GM19324 (cell line): Measurements from ENCODE around the gene AEBP1.

Experiments used
- ATAC-seq: cut with Tn5 transposase; IDR thresholded peaks from one replicate; pipeline ENCODE4 v1.9.1; 2021; ENCODE audit warnings: mild to moderate bottlenecking, moderate library complexity; ENCODE audit not compliant: unreplicated experiment, low FRiP score

Gene AEBP1

DNA sequence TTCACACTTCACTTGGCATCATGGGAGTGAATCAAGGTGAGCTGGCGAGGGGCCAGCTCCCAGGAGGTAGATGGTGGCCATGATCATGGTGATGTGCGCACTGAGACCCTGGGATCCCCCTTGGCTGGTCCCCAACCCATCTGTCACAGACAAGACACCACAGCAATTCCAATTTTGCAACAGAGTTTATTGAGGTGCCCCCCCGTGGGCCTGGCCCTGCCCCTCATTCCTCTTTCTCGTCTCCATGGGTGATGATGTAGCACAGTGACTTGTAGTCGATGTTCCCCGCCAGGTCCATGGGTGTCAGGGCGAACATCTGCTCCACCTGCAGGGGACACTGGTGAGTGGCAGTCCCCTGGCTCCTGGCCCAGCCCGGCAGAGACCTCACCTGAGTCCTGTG is 34.6 kb downstream of the AEBP1 start:
- ATAC-seq = no peak

DNA sequence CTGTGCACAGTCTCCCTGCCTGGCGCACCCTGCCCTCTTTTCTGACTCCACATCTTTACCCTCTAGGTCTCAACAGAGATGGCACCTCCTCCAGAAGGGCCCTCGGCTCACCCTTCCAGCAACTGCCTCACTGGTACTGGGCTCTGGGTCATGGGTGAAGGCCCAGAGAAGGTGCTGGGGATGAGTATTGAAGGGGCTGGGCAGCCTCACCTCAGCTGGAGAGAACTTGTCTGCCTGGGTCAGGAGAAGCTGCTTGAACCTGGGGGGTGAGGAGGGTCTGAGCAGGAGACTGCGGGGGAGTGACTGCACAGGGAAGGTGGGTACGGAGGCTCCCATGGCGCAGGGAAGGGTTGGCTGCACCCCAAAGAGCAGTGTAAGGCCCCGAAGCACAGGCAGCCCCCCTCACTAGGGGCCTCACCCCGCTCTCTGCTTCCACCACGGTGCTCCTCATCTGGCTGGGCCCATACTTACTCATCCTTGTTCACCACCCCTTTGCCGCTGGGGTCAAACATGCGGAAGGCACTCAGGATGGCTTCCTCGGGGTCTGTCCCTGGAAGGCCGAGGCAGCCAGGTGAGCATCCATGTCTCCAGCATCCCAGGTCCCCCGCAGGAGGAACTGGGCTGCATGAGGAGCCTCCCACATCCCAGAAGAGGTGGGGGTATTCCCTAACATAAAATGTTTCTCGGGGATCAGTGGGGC is 35.3 kb downstream of the AEBP1 start:
- no peak for ATAC-seq

DNA sequence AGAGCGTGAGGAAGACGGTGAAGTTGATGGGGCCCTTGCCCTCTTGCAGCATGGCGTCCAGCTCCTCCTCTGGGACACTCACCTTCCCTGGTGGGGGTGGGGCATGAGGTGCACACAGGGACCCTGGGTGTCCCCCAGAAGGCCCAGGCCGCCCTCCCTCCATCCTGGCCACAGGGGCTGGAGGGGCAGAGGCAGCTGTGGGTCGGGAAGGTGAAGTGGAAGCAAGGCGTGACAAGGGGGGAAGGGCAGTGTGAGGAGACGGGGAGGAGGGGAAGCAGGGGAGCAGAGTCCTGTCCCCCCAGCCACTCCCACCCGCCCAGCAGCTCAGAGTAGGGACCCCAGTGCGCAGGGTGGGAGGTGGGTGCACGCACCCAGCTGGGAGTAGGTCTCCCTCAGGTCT is 36.2 kb downstream of the AEBP1 start:
- ATAC-seq = no peak

DNA sequence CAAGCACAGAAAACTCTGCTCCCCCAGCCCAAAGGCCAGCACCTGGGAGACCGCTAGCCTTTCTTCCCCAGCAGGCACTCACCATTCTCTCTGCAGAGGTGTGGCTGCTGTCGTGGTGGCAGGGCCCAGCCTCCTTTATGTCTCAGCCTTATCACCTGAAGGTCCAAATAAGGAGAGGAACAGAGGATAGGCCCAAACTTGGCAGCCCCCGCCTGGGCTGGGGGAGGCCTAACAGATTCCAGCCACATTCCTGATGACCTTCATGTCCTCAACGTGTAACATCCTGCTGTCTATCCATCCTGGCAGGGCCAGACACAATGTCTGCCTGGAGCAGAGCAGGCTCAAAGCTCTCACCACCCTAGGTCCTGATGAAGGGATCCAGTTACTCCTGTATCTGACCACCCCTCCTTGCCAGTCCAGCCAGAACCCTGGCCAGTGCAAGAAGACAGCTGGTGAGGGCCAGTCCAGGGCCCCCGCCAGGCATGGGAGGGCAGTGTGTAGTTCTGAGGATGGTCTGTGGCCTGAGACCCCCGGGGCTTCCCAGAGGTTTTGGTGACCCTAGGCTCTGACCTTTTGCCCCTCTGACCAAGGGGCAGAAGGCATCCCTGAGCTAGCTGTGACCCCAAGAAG is 37.2 kb downstream of the AEBP1 start, which contains the start of gene MYL7:
Gene MYL7 (minus strand): TSS at position 112 of the 630 bp plus-strand sequence. CDS start 27 bp downstream, at position 85.
- ATAC-seq = no peak

DNA sequence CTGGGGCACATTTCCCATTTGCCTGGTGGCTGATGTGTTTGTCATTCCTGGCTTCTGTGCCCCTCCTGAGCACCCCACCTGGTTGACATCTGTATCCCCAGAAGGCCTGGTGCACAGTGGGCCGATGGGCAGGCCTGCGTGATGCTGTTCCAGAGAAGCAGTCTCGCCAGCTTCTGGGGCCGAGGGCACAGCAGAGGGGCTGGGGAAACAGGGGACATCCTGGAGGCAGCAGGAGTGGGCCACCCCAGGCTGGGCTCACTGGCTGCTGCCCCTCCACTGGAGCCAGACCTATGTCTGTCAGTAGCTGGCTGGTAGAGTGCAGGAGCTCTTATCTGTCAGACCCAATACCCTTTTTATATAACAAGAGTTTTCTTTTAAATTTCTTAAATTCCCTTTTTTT is 37.9 kb downstream of the AEBP1 start:
- ATAC-seq = no peak

DNA sequence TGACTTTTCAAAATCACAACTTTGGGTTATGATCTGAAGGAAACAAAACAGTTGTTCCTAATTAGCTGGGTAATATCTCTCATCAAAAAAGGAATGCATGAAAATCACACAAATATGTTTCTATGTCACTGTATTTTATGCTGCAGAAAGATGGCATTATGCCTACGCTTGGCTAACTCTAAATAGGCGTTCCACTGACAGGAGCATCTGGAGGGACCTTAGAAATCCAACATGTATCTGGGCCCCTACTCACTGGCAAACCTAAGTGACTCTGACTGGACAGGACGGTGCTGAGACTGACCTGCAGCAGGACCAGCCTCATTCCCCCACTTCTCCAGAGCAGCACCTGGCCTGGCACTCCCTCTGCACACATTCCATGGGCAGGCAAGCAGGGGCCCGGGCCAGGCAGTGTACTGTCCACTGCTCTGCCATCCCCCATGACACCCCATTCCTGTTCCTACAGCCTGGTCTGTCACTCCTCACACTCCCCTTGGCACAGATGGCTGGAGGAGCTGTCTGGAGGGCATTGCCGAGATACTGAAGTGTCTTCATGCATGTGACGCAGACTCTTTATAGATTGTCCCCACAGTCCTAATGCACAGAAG is 39.6 kb downstream of the AEBP1 start:
- no peak for ATAC-seq

DNA sequence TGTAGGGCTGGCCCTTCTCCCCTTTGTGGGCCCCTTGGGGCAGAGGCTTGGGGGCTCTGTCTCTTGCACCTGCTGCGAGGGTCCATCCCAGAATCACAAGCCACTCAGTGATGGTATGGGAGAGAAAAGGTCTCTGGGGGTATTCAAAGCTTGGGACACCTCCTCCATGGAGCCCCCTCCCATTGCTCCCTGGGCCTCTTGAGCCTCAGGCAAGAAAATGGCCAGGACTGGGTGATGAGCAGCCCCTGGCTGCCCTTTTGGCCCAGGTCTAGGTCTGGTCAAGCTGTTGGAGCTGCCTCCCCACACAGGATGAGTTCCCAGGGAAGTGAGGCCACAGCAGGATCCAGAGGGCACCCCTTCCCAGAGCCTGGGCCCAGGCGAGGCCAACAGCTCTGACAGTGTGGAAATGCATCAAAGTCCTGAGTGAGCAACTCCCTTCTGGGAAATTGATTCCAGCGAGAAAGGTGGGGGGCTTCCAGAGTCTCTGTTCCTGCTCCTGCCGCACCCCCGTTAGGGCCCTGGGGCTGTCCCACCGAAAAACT is 40.4 kb downstream of the AEBP1 start:
- ATAC-seq = no peak

DNA sequence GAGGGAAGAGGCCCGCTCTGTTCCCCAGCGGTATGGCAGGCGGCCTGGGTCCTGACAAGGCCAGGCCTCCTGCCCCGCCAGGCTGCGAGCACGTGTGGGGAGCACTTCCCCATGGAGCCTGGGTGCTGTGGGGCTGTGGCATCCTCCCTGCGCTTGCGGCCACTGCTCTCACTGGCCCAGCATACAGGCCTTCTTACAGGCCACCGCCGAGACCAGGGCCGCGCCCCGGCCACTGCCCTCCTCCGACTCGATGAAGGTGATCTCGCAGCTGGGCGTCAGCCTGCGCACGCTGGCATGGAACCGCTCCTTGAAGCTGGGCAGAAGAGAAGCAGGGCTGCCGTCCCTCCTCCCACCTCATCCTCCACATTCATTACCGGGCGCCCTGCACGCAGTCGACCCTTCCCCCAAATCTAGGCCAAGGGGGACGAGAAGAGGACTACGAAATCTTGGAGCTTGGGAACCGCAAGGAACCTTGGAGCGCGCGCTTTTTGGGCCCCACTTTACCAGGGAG is 40.9 kb downstream of the AEBP1 start:
- no peak for ATAC-seq

DNA sequence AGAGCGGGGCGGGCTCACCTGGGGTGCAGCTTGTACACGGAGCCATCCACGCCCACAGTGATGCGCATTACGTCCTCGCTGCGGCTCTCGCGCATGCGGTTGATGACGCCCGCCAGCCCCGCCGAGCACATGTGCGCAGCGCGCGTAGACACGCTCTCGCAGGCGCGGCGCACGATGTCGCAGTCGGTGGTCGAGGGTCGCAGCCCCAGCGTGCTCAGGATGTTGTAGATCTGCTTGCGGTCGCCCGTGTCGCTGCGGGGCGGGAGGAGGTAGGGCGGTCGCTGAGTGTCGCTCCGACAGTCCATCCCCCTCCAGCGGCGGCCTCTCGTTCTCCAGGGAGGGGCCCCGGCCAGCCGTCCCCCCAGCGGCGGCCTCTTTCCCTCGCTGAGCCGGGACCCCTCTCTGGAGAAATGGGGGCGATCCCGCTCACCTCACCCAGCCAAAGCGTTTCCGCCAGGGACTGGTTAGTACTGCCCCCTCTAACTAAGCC is 41.4 kb downstream of the AEBP1 start:
- ATAC-seq = no peak

DNA sequence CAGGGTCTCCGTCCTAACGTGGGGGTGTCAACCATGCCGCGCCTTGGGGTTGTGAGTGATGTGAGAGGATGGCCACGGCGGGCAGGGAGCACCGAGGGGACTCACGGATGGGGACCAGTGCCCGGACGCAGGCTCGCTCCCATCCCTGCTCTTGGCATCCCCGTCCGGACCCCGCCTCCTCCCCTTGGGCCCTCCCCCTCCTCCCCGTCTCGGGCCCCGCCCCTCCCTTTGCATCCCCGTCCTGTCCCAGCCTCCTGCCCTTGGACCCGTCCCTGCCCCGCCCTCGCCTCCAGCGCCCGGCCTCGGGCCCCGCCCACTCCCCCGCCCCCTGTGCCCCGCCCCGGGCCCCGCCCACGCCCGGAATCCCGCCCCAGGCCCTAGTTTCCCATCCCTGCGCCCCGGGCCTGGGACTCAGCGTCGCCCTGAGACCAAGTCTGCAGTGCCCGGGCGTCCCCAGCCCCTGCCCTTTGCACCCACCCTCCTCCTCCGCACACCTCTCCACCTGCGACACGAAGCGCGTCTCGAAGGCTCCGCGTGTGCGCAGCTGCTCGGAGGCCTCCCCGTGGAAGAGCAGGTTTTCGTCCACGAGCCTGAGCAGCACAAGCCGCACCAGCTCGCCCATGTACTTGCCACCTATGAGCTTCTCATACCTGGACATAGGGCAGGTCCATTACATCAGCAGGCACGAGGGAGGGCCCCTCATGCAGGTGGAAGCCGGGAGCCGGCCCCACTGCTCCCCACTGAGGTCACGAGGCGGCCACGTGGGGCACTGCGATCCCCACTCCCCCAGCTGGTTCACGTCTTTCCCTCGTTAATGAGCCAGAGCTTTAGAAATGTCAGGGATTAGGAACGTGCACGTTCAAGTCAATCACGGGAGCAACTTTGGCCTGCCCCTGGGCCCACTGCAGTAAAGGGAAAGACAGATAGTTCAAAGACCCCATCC is 42.1 kb downstream of the AEBP1 start:
- ATAC-seq = no peak

DNA sequence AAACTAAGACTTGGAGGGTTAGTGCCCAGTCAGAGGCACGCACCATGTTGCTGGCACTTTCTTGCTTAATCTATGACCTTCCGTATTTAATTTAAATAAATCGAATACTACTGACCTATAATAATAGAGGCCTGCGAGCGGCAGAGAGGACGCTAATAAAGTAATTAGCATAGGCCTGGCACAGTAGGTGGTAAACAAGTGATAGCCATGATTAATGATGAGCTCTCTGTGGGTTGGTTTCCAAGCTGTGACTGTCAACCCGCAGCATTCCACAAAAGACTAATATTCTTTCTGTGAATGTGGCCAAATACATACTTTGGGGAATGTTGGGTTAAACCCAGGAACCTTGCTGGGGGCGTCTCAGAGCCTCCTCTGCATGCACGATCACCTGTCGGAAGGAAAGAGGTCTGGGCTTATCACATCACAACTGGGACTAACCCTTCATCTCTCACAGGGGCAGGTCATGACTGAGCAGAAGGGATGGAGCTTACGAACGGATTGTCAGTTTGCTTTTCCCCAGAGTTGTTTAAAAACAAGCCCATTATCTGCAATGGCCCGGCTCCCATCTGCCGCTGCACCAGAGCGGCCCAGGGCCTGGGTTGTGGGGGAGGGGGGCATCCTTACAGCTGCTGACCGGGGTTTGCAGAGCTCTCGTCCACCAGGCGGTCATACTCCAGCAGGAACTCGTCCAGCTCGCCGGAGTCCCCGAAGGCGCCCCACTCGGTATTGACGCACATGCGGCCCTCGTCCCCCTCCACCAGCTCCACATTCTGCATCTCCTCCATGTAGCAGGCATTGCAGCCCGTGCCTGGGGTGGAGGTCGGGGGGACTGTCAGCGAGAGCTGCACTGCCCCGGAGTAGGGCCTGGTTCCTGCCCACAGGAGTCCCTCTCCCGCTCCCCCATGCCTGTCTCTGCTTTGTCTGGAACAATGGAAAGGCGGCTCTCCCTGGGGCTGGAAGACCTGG is 43.2 kb downstream of the AEBP1 start:
- ATAC-seq = no peak

DNA sequence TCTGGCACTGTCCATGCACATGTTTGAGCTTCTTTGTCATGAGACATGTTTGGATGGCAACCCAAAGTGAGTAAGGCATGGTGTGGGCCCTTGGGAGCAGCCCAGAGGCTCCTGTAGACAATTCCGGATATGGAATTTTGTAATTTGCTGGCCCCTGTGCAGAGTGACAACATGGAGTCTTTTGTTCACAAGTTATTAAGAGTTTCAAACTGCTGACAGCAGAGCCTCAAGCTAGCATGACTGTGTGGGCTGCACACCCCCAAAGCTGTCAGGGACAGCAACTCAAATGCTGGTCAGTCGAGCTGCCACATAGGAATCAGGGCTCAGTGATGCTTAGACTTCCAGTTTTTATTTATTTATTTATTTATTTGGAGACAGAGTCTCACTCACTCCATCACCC is 44.0 kb downstream of the AEBP1 start:
- no peak for ATAC-seq

DNA sequence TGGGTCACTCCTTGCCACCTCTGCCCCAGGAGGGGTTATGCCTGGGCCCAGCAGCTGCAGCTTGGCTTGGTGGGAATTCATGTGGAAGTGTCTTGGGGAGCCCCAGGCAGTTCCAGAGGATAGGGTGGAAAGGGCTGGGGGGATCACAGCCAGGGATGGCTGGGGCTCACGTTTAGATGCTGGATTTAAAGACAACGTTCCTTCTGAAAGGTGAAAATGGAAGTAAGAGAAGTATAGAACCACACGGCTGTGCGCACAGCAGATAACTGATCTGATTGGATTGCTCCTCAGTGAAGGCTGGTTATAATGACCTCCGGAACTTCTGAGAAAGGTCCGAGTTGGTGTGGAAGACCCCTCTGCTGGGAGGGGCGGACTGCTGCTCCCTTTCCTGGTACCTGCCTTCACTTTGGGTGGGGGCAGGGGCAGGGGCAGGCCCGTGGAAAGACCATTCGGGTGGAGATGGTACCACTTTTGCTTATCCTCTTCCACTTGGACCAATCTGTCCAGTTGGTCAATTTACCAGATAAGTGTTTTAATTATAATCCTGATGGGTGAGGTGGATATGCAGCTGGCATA is 44.9 kb downstream of the AEBP1 start:
- ATAC-seq = no peak

DNA sequence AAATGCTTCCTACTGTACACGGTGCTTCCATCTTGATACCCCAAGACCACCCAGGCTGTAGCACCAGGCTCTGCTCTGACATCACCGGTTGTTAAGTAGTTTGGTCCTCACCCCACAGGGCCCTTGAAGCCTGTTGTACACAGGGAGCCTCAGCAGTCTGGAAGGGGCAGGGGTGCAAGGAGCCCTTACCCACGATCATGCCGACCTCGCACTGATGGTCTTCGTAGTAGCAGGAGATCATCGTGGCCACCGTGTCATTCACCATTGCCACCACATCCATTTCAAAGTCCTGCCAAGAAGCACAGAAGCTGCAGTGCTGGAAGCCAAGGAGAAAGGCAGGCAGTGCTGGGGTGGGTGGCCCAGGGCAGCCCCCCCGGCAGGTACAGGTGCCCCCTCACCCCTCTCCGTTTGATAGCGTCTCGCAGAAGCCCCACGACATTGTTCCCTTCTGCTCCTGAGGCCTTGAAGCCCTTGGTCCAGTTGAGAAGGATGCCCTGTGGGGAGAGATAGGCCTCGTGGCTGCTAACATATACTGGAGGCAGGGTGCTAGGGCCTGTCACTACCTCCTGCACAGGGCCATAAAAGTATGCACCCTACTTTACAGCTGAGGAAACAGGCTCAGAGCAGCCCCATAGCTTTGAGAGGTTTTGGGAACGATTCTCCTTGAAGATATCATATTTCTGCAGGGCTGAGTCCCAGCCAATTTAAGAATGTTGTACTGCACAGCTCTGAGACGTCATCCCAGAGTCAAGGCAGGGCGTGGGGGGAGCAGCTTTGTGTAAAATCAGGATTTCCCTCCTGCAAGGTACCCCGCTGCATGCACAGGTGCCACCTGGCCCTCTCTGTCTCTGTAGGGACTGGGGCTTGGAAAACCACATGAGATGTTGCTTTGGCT is 45.7 kb downstream of the AEBP1 start:
- ATAC-seq = no peak

DNA sequence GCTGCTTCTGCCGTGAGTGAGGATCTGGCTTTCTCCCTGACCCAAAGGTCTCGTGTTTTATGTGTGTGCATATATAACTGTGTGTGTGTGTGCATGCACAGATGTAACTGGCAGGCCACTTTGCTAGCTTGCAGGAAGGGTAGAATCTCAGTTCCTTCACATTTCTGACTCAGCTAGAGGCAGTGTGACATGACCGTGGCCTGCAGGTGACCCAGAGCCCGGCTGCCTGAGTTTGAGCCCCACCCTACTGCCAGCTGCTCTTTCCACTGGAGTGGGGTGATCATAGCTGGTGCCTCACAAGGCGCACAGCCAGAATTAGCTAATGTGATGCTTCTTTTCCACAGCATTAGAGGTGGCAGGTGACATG is 46.3 kb downstream of the AEBP1 start:
- no peak for ATAC-seq

DNA sequence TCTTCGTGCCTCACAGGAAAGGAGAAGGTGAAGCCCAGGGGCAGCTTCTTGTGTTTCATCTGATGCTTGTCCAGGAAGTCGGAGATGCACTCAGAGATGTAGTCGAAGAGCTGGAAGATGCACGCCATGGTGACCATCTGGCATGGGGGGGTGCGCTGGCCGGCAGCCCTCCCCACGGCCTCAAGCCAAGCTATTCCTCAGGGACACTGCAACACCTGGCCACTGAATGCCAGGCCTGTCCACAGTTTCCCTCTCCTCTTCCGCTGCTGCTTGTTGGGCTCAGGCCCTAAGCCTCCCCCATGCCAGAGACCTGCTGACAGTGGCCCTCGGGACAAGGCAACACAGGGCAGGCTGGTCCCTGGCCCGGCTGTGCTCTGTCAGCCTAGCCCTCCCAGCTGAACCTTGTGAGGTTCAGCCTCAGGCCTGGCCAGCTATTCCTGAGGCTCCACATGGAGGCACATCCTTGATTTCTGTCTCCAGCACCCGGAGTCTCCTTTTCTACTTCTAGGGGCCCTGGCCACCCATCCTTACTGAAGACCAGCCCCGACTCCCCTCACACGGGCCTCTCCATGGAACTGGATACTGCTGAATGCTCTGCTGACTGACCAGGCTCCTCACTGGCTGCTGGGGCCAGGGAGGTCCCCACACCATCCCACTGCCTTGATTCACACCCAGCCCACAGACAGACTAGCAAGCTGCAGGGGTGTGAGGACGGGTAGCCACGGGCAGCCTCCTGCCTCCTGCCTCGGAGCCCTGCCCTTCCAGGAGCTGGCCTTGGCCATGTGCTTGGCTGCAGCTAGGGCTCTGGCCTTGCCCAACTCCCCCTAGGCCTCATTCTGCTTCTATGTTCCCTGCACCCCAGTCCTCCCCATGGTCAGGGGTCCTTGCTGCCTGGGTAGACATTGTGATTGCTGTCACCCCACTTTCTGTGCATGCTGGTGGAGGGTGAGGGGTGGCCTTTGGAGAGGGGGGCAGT is 47.1 kb downstream of the AEBP1 start:
- no peak for ATAC-seq

DNA sequence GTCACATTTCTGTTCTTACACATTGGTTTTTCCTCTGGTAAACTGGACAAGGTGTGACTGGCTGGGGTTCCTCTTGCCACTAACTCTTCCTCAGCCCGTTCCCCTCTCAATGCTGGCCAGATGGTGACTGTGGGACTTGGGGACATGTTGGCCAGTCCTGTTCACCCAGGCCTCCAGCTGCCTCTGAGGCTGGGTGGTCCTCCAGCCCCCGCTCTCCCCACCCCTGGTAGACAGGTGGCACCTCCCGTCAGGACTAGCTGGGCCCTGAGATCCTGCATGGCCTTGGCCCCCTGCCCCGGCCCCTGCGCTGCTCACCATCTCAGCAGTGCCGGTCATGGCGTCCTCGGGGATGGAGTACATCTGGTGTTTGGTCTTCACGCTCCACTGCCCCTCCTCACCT is 47.8 kb downstream of the AEBP1 start:
- ATAC-seq = no peak
